GM18498 (cell line): ENCODE measurements around the gene FGF19.

ENCODE experiments used
- ATAC-seq: cut with Tn5 transposase; IDR thresholded peaks from one replicate; pipeline ENCODE4 v1.9.1; 2021; ENCODE audit warnings: mild to moderate bottlenecking, moderate library complexity; ENCODE audit not compliant: unreplicated experiment

FGF19 gene

GRCh38 chr11:69703768-69704507, at the start of gene FGF19:
FGF19 (minus strand) TSS chr11:69704022; CDS start chr11:69703876, 146 bp downstream.
- no peak for ATAC-seq

- no peak for ATAC-seq
These were observed 49.1 kb upstream of the FGF19 start for GRCh38 chr11:69752890-69753289.

DNA sequence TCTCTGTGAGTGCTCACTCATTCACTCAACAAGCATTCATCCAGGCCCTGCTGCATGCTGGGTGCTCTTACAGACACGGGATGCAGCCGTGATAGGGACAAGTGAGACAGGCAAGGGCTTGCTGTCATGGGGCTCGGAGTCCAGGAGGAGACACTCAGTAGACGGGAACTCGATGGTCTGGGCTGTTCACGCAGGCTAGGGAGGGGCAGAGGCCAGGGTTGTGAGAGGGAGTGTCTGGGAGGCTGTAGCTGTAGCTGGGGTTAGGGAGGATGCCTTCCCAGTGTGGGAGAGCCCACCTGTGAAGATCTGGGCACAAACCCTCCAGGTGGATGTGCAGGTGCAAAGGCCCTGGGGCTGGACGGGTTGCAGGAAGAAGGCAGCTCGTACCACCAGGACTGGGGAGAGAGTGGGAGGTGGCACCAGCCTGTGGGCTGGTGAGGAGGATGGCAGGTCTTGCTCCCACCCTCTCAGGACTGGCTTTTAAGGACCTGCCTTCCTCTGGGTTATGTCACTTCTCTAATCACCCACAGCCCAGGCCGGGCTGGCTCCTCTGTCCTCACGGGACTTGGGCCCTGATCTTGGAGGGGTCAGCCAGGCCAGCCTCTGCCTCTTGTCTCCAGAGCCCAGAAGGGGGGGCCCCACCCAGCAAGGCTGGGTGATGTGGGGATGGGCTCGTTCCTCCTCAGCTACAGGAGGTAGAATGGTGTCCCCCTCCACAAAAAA, 47.2 kb upstream of the FGF19 start:
- no peak for ATAC-seq

GRCh38 chr11:69750108-69750850, 46.5 kb upstream of the FGF19 start:
- no peak for ATAC-seq

DNA sequence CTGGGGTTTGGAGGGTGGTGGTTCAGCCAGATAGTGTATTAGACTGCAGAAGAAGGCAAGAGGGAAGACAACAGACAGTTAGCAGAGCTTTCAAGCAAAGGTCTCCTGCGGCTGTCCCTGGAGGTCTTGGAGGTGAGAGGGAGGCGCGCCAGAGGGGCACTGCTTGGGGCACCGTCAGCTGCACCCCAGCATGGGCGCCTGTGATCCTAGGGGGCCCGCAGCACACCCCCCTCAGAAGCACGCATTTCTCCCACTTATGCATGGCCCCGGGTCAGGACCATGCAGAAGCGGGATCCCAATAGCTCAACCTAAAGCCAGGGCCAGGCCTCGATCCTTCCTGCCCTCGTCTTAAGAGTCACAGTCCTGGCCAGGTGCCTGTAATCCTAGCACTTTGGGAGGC, 44.8 kb upstream of the FGF19 start:
- ATAC-seq: no peak

GRCh38 chr11:69746752-69747742, 43.2 kb upstream of the FGF19 start:
- no peak for ATAC-seq

DNA sequence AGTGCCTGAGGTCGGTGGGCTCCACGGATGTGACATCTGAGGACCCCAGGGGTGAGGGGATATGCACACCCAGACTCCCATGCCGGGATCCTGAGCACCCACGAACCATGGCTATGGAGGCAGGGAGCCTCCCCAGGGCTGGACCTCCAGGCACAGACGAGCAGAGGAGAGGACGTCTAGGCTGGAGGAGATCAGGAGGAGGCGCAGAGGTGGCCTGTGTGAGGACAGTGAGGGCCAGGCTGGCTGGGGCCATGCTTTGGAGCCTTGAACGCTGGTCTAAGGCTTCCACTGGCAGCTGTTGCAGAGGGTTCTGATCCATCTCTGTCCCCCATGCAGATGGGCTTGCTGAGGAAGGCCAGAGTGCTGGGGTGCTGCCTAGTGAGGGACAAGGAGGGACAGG, 42.3 kb upstream of the FGF19 start:
- ATAC-seq: no peak

- ATAC-seq: no peak
These were observed 41.4 kb upstream of the FGF19 start for GRCh38 chr11:69745201-69745600.

DNA sequence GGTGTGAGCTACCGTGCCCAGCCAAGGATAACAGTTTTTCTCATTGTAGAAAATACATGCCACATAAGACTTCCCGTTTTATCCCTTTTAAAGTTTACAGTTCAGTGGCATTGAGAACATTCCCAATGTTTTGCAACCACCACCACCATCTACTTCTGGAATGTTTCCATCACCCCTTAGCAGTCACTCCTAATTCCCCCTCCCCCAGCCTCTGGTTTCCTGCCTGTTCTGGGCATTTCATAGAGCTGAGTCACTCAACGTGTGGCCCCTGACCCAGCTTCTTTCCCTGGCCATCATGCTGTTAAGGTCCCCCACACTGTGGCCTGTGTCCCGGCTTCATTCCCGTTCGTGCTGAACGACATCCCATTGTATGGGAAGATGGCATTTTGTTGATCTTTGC, 40.6 kb upstream of the FGF19 start:
- ATAC-seq: no peak

DNA sequence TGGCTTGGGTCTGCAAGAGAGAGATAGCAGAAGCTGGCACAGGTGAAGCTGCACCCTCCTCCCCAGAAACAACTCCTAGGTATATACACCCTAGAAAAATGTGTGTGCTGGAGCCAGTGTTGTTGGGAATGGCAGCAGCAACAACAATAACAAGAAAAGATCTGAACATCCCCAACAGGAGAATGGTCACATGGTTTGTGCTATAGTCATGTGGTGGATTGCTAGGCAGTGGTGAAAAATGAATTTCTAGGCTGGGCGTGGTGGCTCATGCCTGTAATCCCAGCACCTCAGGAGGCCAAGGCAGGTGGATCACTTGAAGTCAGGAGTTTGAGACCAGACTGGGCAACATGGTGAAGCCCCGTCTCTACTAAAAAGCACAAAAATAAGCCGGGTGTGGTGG, 31.0 kb upstream of the FGF19 start:
- no peak for ATAC-seq

GRCh38 chr11:69734367-69734766, 30.5 kb upstream of the FGF19 start:
- ATAC-seq: no peak

- ATAC-seq: no peak
These were observed 29.1 kb upstream of the FGF19 start for GRCh38 chr11:69732910-69733309.

GRCh38 chr11:69731110-69731509, 27.3 kb upstream of the FGF19 start:
- no peak for ATAC-seq

DNA sequence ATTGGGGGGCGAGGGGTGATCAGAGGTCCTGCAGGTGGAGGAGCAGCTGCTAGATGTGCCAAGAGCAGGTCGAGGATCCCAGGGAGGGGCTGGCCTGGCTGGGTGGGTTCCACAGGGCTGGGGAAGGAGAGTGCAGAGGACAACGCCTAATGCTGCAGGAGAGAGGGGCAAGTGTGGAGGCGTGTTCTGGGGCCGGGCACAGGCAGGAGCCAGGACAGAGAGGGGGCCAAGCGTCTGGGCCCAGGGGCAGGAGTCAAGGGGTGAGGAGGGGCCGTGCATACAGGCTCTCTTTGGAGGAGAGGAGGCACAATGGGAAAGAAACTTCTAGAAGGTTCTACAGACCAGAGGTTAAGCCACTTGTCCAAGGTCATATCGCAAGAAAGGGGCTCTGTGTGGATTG, 26.7 kb upstream of the FGF19 start:
- ATAC-seq: no peak

DNA sequence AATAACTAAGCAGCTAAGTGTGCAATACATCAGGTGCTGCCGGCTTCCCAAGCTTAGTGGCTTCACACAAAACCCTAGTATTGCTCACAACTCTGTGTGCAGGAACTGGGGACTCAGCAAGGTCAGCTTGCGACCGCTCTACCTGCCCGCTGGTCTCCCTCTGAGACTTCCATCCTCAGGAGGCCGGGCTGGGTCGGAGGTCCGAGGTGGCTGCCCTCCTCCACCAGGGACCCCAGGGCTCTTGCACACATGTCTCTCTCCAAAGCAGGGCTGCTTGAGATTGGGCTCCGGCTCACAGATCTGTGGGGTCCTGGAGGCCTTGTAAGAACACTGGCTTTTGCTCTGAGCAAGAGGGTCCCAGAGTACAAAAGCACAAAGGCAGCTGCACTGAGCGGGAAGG, 25.4 kb upstream of the FGF19 start:
- ATAC-seq: no peak

GRCh38 chr11:69727266-69727665, 23.4 kb upstream of the FGF19 start:
- ATAC-seq: no peak

- ATAC-seq: no peak
These were observed 22.7 kb upstream of the FGF19 start for GRCh38 chr11:69726481-69726880.

DNA sequence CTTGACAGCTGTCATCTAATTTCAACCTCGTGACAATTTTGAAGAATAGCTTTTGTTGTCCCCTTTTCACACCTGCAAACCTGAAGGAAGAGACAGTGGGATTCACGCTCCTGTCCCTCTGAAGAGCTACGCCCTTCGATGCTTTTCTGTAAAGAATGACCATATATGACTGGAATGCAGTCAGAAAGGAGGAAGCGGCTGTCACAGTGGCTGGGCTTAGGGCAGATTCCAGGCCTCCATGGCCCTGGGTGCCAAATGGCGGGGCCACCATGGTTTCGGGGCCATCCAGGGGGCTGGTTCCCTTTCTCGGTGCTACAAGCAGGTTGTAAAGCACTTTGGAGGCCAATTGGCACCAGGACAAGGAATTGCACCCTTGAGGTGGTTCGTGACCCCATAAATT, 22.2 kb upstream of the FGF19 start:
- ATAC-seq: no peak

DNA sequence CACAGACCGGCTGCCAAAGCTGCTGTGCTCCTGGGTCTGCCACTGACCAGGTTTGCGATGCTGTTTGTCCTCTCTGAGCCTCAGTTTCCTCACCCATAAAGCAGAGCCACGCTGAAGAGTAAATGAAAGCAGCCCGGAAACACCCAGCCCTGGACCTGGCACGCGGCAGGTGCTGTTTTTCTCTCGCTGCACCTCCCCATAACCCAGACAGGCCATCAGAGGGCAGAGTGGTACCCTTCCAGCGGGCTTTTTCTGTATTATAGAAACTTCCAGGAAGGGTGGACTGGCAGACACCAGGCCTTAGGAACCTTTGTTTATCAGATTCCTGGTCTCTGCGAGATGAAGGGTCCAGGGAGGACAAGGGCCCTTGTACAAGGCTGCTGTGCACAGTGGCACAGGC, 17.9 kb upstream of the FGF19 start:
- no peak for ATAC-seq

- no peak for ATAC-seq
These were observed 17.3 kb upstream of the FGF19 start for GRCh38 chr11:69721106-69721505.

- no peak for ATAC-seq
These were observed 15.1 kb upstream of the FGF19 start for GRCh38 chr11:69718912-69719311.
